SIG-M5 treated with dmso at 0.1 percent for 504 hours (cell line): ENCODE data around the gene RBM26.

ENCODE experiments used
- DNase-seq: peaks from one replicate; lab custom pipeline; 2025; ENCODE audit not compliant: unreplicated experiment; lab: John Stamatoyannopoulos, UW

Gene RBM26, protein sequence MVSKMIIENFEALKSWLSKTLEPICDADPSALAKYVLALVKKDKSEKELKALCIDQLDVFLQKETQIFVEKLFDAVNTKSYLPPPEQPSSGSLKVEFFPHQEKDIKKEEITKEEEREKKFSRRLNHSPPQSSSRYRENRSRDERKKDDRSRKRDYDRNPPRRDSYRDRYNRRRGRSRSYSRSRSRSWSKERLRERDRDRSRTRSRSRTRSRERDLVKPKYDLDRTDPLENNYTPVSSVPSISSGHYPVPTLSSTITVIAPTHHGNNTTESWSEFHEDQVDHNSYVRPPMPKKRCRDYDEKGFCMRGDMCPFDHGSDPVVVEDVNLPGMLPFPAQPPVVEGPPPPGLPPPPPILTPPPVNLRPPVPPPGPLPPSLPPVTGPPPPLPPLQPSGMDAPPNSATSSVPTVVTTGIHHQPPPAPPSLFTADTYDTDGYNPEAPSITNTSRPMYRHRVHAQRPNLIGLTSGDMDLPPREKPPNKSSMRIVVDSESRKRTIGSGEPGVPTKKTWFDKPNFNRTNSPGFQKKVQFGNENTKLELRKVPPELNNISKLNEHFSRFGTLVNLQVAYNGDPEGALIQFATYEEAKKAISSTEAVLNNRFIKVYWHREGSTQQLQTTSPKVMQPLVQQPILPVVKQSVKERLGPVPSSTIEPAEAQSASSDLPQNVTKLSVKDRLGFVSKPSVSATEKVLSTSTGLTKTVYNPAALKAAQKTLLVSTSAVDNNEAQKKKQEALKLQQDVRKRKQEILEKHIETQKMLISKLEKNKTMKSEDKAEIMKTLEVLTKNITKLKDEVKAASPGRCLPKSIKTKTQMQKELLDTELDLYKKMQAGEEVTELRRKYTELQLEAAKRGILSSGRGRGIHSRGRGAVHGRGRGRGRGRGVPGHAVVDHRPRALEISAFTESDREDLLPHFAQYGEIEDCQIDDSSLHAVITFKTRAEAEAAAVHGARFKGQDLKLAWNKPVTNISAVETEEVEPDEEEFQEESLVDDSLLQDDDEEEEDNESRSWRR

DNA sequence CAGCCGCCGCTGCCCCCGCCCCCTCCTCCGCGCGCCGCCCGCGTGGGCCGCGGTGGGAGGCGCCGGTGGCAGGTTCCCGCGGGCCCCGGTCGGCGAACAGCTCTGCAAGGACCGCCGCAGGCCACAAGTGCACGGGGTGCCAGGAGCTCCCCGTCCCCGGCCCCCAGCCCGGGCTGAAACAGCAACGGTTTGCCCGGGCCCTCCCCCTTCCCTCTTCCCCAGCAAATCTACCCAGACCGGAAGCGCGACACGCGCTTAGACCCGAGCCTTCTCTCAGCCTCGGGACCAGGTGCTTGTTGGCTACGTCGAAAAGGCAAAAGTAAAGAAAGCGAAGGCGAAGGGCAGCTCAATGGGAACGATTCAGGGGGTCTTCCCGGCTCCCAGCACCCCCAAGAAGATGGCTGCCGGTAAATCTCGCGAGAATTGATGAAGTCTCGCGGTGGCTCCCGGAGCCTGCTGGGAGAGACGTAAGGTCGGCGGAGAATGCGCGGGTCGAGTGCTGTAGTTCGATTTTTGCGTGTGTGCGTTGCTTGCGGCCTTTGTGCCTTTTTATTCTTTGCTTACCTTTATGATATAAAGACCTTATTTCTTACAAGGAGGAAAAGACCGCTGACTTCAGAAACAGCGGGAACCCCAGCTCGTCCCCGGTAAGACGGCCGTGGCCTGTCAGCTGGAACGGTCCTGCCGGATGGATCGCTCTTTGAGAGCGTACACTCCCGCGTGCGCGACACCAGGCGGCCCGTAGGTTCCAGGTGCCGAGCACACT, at the start of gene RBM26:
TSS of gene RBM26 (minus strand) at position 425 of the 766 bp plus-strand sequence. CDS start 481 bp downstream, outside the sequence.
- DNase-seq, result peak; percentile 92

DNA sequence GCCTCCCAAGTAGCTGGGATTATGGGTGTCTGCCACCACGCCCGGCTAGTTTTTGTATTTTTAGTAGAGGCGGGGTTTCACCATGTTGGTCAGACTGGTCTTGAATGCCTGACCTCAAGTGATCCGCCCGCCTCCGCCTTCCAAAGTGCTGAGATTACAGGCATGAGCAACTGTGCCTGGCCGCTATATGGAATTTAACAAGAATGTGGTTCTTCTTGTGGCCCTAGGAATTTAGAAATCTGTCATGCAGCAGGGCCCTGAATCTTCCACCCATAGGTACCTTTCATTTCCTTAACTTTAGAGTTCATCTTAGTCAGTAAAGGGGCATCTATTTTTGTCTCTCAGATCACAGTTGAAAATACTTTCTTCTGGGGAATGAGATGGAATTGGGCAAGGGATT, 49.3 kb upstream of the RBM26 start:
- DNase-seq, result no peak

DNA sequence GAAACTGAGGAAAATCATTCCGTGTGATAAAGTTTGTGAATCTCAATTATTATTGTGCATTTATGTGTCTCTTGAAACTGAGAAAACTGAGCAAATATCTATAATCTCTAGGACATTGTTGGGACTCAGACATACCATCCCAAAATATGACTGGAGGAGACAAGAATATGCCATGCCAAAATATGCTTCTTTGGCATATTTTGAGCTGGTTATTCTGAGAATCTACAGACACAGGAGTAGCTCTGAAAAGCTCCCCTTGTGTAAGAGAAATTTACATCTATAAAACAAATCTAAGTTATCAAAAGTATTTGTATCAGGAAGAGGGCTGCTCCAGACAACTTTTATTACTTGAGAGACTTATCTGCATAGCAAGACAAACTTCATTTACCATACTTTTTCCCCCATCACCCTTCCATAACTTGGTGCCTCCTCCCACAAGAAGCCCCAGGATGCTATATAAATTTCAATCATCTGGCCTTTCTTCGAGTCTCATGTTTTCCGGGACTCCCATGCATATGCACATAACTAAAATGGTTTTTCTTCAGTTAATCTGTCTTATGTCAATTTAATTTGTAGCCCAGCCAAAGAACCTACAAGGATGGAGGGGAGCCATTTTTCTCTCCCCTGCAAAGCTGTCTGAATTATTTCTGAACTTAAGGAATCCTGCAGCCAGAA, 46.3 kb upstream of the RBM26 start:
- no peak for DNase-seq

DNA sequence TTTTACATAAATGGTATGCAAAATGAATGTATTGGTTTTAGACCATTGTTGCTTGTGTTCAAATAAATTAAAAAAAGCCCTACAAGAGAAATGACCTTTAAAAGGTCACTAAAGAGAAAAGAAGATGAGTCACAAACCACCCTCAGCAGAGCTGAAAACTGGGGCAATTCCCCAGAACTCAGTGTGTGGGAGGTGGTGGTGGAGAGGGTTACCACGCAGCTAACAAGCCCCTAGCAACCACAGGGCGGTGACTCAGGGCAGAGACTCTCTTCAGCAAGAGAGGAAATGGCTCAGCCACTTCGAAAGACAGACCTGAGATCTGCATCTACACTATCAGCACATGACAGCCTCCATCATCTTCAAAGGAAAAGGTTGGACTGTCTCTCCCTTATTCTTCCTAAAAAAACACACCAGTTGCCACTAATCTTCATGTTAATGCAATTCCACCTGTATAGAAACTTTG, 45.5 kb upstream of the RBM26 start:
- peak; percentile 94 for DNase-seq

DNA sequence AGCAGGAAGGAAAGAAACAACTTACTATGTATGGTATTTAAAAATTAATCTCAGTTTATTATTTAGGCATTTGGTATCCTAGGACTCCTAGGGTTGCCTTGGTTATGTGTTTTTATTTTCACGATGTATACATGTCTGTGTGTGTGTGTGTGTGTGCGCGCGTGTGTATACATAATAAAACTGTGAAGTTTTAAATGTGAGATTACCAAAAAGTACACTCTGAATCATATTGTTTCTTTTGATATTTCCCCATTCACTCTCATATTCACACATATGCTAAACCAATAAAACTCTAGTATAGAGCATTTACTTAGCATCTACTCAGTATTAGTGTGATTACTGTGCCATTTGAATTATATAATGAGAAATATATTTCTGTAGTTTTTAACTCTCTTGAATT, 44.1 kb upstream of the RBM26 start:
- no peak for DNase-seq

DNA sequence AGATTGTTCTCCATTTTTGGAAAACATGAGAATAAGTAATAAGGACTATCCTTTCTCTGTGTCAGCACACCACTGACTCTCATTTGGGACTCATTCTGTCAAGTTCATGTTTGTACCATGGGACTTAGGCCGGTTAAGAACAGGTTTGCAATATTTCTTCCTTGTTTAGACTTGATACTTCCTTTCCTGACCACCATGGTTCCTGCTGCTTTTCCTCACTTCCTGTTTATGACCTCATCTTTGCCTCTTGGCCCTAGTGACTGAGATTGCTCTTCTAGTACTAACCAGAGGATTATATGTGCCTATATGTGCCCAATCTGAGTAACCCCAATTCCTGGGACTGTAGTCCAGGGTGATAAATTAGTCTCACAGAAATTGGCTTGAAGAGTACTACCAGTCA, 42.4 kb upstream of the RBM26 start:
- DNase-seq, result peak; percentile 74

DNA sequence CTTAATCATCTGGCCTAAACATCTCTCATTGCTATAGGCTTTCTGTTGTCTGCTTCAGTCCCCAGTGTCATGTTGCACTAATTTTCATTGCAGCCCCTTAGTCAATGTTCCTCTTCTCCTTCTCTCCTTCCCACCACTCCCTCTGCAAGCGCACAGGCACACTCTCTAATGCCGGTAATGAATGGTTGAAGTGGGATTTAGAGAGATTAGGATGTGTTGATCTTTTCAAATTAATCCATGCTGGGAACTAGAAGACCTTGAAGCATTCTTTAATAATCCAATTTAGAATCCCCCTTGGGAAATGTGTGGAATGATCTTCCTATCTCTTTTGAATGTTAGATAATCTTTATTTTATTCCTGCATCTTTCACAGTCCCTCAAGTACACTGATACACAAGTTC, 41.7 kb upstream of the RBM26 start:
- DNase-seq, result no peak

DNA sequence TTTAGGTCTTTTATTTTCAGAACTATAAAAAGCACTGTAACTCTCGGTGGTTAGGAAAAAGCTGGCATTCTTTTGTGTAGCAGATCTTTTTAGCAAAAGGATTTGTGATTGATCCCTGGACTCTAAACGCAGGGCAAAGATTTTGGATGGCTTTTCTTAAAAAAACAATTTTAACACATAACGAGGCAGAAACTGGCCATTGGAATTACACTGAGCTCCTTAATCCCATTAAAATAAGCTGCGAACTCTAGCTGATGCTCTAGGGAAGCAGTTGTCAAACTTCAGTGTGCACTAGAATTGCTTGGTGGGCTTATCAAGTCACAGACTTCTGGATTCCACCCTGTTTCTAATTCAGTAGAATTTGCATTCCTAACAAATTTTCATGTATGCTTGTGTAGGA, 41.1 kb upstream of the RBM26 start:
- no peak for DNase-seq

DNA sequence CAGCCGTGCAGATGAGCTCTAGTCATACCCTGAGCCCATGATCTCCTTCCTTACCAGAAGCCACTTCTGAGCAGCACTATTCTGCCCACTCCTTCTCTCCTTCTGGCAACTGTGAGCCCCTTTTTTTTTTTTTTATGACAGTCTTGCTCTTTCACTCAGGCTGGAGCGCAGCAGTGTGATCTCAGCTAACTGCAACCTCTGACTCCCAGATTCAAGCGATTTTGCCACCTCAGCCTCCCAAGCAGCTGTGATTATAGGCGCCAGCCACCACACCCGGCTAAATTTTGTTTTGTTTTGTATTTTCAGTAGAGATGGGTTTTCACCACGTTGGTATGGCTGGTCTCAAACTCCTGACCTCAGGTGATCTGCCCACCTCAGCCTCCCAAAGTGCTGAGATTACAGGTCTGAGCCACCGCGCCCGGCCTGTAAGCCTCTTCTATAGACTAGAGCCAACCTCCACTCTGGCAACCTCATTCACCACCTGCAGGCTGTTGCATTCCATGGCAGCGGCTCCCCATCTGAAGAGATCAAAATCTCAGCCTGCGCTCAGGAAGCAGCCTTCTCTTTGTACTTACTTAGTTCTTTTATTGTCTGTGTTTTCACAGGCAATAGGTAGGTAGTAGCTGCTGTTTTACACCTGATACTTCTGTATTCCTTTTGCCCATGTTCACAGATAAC, 40.1 kb upstream of the RBM26 start:
- DNase-seq, result no peak

DNA sequence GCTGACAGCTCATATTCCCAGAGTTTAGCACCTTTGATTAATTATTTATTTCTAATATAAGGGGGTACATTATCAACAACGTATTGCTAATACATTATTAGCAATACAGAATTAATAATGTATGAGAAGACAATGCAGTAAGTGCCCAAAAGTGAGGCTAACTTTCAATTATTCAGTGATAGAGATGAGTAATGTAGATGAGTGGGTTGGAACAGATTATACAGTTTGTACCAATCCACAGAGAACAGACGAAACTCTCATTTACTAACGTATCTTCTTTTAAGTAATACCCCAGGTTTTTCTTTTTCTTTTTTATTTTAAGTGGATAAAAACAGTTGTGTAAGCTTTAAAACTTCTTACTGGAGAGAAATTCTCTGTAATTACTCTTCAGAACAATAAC, 36.7 kb upstream of the RBM26 start:
- no peak for DNase-seq

DNA sequence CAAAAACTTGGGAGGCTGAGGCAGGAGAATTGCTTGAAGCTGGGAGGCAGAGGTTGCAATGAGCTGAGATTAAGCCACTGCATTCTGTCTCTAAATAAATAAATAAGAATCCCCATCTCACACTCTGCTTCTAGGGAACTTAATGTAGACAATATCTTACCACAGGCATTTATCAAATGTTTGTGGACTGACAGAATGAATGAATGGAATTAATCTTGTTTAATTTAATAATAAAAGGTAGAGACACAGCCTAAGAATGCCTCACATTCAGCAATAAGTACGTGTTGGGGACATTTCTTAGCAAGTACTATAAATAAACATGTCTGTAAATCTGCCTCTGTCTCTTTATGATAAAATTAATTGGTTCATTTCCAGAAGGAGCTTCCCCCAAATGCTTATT, 36.2 kb upstream of the RBM26 start:
- no peak for DNase-seq

DNA sequence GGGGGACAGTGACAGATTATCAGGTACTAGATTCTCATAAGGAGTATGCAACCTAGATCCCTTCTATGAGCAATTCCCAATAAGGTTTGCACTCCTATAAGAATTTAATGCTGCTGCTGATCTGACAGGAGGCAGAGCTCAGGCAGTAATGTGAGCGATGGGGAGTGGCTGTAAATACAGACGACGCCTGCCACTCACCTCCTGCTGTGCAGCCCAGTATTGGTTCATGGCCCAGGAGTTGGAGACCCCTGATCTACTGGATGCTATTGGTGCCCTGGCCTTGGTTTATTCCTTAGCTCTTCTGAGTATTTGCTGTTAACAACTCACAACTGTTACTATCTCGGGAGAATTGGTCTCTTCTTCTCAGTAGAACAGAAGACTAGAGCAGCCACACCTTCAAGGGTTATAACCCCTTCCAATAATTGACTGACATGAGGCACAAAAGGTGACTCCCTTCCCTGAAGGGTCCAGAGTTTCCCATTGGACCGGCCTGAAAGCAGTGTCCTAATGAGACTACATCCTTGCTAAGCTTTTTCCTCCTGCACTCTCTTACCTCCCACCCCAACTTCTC, 35.0 kb upstream of the RBM26 start:
- no peak for DNase-seq

DNA sequence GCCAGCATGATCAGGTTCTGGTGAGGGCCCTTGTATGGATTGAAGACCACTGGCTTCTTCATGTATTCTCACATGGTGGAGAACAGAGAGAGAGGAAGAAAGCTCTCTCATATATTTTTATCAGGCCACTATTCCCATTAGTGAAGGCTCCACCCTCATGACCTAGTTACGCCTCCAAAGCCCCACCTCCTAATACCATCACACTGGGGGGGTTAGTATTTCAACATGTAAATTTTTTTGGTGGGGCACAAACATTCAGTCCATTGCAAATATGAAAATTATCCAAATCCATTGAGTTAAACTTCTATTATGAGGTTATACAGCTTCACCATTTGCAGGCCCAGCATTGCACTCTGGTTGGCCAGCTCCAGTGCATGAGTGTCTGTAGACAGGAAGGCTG, 33.2 kb upstream of the RBM26 start:
- DNase-seq, result no peak

DNA sequence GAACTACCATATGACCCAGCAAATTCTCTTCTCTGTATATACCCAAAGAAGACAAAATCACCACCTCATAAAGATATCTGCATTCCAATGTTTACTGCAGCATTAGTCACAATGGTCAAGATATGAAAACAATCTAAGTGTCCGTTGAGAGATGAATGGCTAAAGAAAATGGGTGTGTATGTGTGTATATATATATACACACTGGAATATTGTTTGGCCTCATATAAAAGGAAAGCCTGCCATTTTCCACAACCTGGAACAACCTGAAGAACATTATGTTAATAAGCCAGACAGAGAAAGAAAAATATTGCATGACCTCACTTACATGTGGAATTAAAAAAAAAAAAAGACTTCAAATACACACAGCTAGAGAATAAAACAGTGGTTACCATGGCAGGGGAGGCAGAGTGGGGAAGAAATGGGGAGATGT, 29.5 kb upstream of the RBM26 start:
- DNase-seq, result no peak

DNA sequence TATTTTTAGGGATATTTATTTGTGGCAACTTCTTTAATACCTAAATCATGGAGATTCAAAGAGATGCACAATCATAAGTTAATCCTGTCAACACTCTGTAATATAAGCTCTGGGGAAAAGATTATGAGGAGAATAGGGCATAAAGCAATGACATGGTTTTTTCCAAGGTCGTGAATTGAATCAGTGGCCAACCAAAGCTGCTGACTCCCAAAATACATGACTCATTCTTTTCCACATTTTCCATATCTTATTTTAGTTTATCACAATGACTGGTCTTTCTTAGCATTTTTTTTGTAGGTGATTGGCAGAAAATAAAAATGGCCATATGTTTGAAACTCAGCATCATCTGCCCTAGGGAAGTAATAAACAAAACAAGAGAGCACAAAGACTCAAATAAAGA, 28.5 kb upstream of the RBM26 start:
- no peak for DNase-seq

DNA sequence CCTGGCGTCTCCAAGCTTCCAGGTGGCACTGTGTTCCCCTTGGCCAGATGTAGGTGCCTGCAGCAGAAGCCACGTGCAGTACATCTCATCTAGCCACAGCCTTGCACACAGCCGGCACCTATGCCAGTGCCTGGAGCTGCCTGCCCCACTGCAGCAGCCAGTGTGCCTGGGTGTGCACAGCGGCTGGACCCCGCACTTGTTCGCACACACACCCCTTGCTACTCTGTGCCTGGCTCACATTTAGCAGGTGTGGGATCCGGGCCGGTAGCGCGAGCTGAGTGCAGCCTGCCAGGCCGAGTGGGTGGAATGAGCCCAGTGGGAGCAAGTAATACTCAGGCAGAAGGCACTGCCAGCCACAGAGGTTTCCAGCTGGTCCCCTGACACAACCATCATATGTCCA, 26.9 kb upstream of the RBM26 start:
- no peak for DNase-seq

DNA sequence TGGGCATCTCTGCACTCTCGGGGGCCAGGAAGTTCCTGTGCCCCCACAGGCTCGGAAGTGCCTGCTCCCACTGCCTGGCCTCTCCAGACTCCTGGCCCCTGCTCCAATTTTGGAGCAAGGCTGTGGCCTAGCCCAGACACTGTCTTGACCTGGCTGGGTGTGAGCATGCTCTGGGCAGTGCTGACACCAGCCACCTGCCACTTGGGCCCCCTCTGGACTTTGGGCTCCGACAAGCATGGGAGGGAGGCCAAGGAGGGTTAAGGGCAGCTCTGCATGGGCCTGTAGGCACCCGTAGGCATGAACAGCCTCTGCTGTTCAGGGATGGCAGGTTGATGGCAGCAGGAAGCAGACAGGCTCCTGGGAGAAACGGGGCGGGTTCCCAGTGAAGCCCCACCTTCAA, 26.0 kb upstream of the RBM26 start:
- no peak for DNase-seq

DNA sequence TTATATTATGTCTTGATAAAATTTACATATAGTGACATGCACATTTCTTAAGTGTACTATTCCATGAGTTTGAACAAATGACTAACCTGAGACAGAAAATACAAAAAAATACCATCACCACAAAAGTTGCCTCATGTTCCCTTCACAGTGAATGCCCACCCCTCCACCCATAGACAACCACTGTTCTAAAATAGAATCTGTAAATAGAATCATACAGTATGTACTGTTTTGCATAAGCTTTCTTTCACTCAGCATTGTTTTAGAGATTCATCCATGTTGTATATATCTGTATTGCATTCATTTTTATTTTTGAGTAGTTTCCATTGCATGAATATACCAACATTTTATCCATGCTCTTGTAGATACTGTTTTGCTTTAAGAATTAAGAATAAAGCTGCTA, 23.3 kb upstream of the RBM26 start:
- no peak for DNase-seq

DNA sequence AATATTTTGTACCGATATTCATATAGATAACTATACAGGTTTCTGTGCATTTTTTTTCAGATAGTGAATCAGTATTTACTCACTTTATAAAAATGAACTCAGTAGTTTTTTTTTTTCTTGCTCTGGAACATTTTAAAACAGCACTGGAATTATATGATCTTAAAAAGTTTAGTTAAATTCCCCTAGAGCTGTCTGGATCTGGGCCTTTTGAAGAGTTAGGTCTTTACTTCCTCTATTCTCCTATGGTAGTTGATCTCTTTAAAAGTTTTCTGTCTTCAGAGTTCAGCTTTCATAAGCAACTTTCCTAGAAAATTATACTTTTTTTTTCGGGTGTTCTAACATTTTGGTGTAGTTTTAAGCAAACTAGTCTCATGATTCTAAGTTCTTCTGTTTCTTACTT, 21.8 kb upstream of the RBM26 start:
- DNase-seq, result peak; percentile 17

DNA sequence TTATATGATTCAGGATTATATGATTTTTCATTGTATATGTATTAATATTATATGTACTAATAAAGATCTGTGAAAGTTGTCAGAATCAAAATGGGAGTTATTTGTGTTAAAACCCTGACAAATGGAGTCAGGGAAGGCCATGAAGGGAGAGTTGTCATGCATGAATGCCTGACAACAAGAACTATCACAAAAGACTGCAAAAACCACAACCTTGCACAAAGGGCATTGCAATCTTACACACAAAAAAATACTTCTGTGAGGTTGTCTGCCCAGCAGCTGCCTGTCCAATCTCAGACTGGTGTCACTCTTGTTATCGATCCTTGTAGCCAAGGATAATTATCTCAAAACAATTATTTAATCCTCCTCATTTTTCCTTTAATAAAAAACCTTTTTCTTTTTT, 21.2 kb upstream of the RBM26 start:
- no peak for DNase-seq
